Neural cell (in vitro differentiated cells): ENCODE measurements around the gene HPD.

Source experiments
- EP300 ChIP-seq: fragments of 450-650 bp; conservative IDR thresholded peaks from 2 replicates; pipeline ENCODE4 v1.6.1; 2014; ENCODE audit warnings: antibody characterized with exemption, mild to moderate bottlenecking, moderate library complexity; ENCODE audit not compliant: poor library complexity, severe bottlenecking
- EZH2 ChIP-seq: fragments of 200-600, 300-800 bp; shearing (Covaris generic), sonication (generic); IDR thresholded peaks from 2 replicates; pipeline ENCODE4 v1.6.1; 2014; ENCODE audit warnings: antibody characterized with exemption, low read length, borderline replicate concordance, mild to moderate bottlenecking; ENCODE audit not compliant: insufficient read depth, poor library complexity, severe bottlenecking
- MXI1 ChIP-seq: fragments of 450-650 bp; conservative IDR thresholded peaks from 2 replicates; pipeline ENCODE4 v1.6.1; 2014; ENCODE audit warnings: antibody characterized with exemption, mild to moderate bottlenecking; ENCODE audit not compliant: poor library complexity, severe bottlenecking
- POLR2AphosphoS5 ChIP-seq: IDR thresholded peaks from 2 replicates; pipeline ENCODE4 v1.6.1; 2012
- RAD21 ChIP-seq: fragments of 450-650 bp; conservative IDR thresholded peaks from 2 replicates; pipeline ENCODE4 v1.6.1; 2014; ENCODE audit warnings: antibody characterized with exemption, mild to moderate bottlenecking, moderate library complexity
- SMC3 ChIP-seq: fragments of 450-650 bp; conservative IDR thresholded peaks from 2 replicates; pipeline ENCODE4 v1.6.1; 2014; ENCODE audit warnings: antibody characterized with exemption, mild to moderate bottlenecking, moderate library complexity; ENCODE audit not compliant: poor library complexity
- TAF1 ChIP-seq: IDR thresholded peaks from 2 replicates; pipeline ENCODE4 v1.6.1; 2012; ENCODE audit warnings: low read depth
- TF ChIP-seq, protein P1 (sequence below): fragments of 450-650 bp; IDR thresholded peaks from 2 replicates; pipeline ENCODE4 v1.5.1; 2014; ENCODE audit warnings: antibody characterized with exemption, mild to moderate bottlenecking, moderate library complexity; ENCODE audit not compliant: poor library complexity, severe bottlenecking

DNA sequence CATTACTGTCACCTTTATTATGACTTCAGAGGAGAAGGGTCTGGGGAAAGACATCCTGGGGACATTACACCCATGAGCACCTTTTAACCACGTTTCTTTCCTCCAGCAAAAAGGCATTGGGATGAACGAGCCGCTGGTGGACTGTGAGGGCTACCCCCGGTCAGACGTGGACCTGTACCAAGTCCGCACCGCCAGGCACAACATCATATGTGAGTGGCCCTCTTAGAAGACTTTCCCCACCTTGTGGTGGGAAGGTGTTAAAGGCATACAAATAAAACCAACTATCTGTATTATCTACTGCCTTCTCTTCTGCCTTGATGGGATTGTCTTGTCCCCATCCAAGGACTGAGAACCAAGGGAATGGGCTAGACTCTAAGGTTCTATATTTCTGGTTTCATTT, 36.0 kb upstream of the HPD start:
- TF ChIP-seq, protein P1, sequence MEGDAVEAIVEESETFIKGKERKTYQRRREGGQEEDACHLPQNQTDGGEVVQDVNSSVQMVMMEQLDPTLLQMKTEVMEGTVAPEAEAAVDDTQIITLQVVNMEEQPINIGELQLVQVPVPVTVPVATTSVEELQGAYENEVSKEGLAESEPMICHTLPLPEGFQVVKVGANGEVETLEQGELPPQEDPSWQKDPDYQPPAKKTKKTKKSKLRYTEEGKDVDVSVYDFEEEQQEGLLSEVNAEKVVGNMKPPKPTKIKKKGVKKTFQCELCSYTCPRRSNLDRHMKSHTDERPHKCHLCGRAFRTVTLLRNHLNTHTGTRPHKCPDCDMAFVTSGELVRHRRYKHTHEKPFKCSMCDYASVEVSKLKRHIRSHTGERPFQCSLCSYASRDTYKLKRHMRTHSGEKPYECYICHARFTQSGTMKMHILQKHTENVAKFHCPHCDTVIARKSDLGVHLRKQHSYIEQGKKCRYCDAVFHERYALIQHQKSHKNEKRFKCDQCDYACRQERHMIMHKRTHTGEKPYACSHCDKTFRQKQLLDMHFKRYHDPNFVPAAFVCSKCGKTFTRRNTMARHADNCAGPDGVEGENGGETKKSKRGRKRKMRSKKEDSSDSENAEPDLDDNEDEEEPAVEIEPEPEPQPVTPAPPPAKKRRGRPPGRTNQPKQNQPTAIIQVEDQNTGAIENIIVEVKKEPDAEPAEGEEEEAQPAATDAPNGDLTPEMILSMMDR, result peak; percentile 46
- TF ChIP-seq SMC3 (peak; percentile 60), POLR2AphosphoS5 (no peak), MXI1 (no peak), EP300 (no peak), EZH2 (no peak), TAF1 (no peak), RAD21 (peak; percentile 31)
